Neuronal stem cell (in vitro differentiated cells): ENCODE measurements around the gene NCK1.

Source experiments
- DNase-seq: peaks from one replicate; pipeline ENCODE4 v3.0.0-alpha.2; 2013; ENCODE audit warnings: low spot score
- H2AFZ ChIP-seq: one replicate; pipeline ENCODE4 v1.6.1; 2013; ENCODE audit warnings: mild to moderate bottlenecking, low read length, inconsistent platforms
- H2AK5ac ChIP-seq: 2 replicates; pipeline ENCODE4 v1.6.1; 2013; ENCODE audit warnings: low read depth, mild to moderate bottlenecking, inconsistent platforms, low read length, moderate library complexity, mixed read lengths
- H2BK120ac ChIP-seq: 2 replicates; pipeline ENCODE4 v1.6.1; 2013; ENCODE audit warnings: low read depth, mild to moderate bottlenecking, inconsistent platforms, low read length, moderate library complexity, mixed read lengths
- H2BK12ac ChIP-seq: one replicate; pipeline ENCODE4 v1.6.1; 2013; ENCODE audit warnings: low read length, inconsistent platforms
- H2BK15ac ChIP-seq: 2 replicates; pipeline ENCODE4 v1.6.1; 2013; ENCODE audit warnings: mild to moderate bottlenecking, low read length, inconsistent platforms, mixed read lengths
- H2BK5ac ChIP-seq: one replicate; pipeline ENCODE4 v1.6.1; 2013; ENCODE audit warnings: inconsistent platforms, mild to moderate bottlenecking, low read length, moderate library complexity
- H3K14ac ChIP-seq: one replicate; pipeline ENCODE4 v1.6.1; 2013; ENCODE audit warnings: low read length, inconsistent platforms
- H3K18ac ChIP-seq: 2 replicates; pipeline ENCODE4 v1.6.1; 2013; ENCODE audit warnings: low read length, inconsistent platforms
- H3K23ac ChIP-seq: 2 replicates; pipeline ENCODE4 v1.6.1; 2013; ENCODE audit warnings: low read depth, mild to moderate bottlenecking, mixed read lengths, low read length, inconsistent platforms; ENCODE audit not compliant: poor library complexity
- H3K27ac ChIP-seq: replicated peaks from 3 replicates; pipeline ENCODE4 v1.5.1; 2013; ENCODE audit warnings: low read length, inconsistent platforms
- H3K27me3 ChIP-seq, 3 experiments: 2 replicates each; pipeline ENCODE4 v1.6.1; 2013; ENCODE audit warnings: low read length in 3 of 3, mild to moderate bottlenecking in 2 of 3, inconsistent platforms in 1 of 3, low read depth in 1 of 3, mixed read lengths in 1 of 3, moderate library complexity in 1 of 3; ENCODE audit not compliant: control insufficient read depth in 3 of 3, insufficient read depth in 3 of 3
- H3K36me3 ChIP-seq, 2 donors: replicated peaks in 1 of 2; 2 replicates each; pipeline ENCODE4 v1.6.1; 2013; ENCODE audit warnings: low read length in 2 of 2; ENCODE audit not compliant: control insufficient read depth in 2 of 2, insufficient read depth in 2 of 2
- H3K4ac ChIP-seq: 2 replicates; pipeline ENCODE4 v1.6.1; 2013; ENCODE audit warnings: inconsistent platforms, mild to moderate bottlenecking, low read length, moderate library complexity
- H3K4me1 ChIP-seq, 2 donors: 1 replicate in 1 of 2; 2 replicates in 1 of 2; pipeline ENCODE4 v1.6.1; 2013; ENCODE audit warnings: low read length in 2 of 2, low read depth in 1 of 2; ENCODE audit not compliant: control insufficient read depth in 2 of 2, insufficient read depth in 1 of 2
- H3K4me2 ChIP-seq: one replicate; pipeline ENCODE4 v1.6.1; 2013; ENCODE audit warnings: mild to moderate bottlenecking, low read length, inconsistent platforms; ENCODE audit not compliant: insufficient read depth, poor library complexity, severe bottlenecking
- H3K4me3 ChIP-seq, 2 donors: 2 replicates each; pipeline ENCODE4 v1.5.1; 2013; ENCODE audit warnings: low read length in 2 of 2, mild to moderate bottlenecking in 2 of 2, inconsistent platforms in 1 of 2, moderate library complexity in 1 of 2
- H3K79me1 ChIP-seq: one replicate; pipeline ENCODE4 v1.6.1; 2013; ENCODE audit warnings: low read depth, mild to moderate bottlenecking, inconsistent platforms, low read length, moderate library complexity
- H3K9ac ChIP-seq: one replicate; pipeline ENCODE4 v1.6.1; 2013; ENCODE audit warnings: mild to moderate bottlenecking, low read depth, low read length, inconsistent platforms; ENCODE audit not compliant: poor library complexity
- H3K9me3 ChIP-seq, 2 donors: replicated peaks in 1 of 2; 2 replicates each; pipeline versions ENCODE3 to v1.6.1; 2013; ENCODE audit warnings: low read length in 2 of 2, mild to moderate bottlenecking in 2 of 2, inconsistent platforms in 1 of 2, low read depth in 1 of 2, mixed read lengths in 1 of 2, moderate library complexity in 1 of 2; ENCODE audit not compliant: control insufficient read depth in 2 of 2, insufficient read depth in 1 of 2
- H4K8ac ChIP-seq: one replicate; pipeline ENCODE4 v1.6.1; 2013; ENCODE audit warnings: low read depth, mild to moderate bottlenecking, inconsistent platforms, low read length, moderate library complexity
- H4K91ac ChIP-seq: one replicate; pipeline ENCODE4 v1.6.1; 2013; ENCODE audit warnings: low read length, low read depth, mild to moderate bottlenecking, inconsistent platforms; ENCODE audit not compliant: poor library complexity
- WGBS, 2 donors: extraction: QIAGEN DNeasy Blood & Tissue Kit; methylation state at CpG; one replicate each; pipeline ENCODE4 v1.1.7; 2013; ENCODE audit warnings: missing lambda C conversion rate in 2 of 2, mixed read lengths in 1 of 2; ENCODE audit not compliant: insufficient read length in 2 of 2, insufficient replicate concordance in 1 of 2; ENCODE audit errors: extremely low coverage in 2 of 2; 5-methylcytosine and 5-hydroxymethylcytosine counted together

NCK1 gene

GRCh38 chr3:136979684-136980083 is 117.7 kb downstream of the NCK1 start:
- Histone ChIP-seq H3K14ac (no peak overlapping the region), H4K91ac (no peak overlapping the region), H2BK15ac (no peak overlapping the region), H2BK5ac (no peak overlapping the region), H2BK120ac (no peak overlapping the region), H3K4ac (no peak overlapping the region), H2AFZ (no peak overlapping the region), H3K79me1 (peaks cover 2% of the 10 kb centered on the region), H3K4me3 (no peak overlapping the region), H4K8ac (no peak overlapping the region), H3K4me1 (no peaks in the 10 kb centered on the region), H3K27ac (no peak overlapping the region), H3K23ac (no peak overlapping the region), H3K9ac (no peak overlapping the region), H3K9me3 (peaks cover 0 to 2% of the 10 kb centered on the region in 2 donors), H2AK5ac (no peak overlapping the region), H3K4me2 (no peak overlapping the region), H2BK12ac (no peak overlapping the region), H3K27me3 (no peaks in the 10 kb centered on the region), H3K18ac (no peak overlapping the region), H3K36me3 (no peaks in the 10 kb centered on the region)
- DNase-seq, result no peak
- WGBS, 2 donors, result no CpG with 5 or more reads among the region's 3 CpGs

- Histone ChIP-seq H3K4me1 (no peaks in the 10 kb centered on the region), H2BK15ac (no peak overlapping the region), H2BK5ac (no peak overlapping the region), H3K9me3 (peaks cover 0 to 2% of the 10 kb centered on the region in 2 donors), H2AK5ac (no peak overlapping the region), H3K79me1 (no peaks in the 10 kb centered on the region), H2BK120ac (no peak overlapping the region), H4K91ac (no peak overlapping the region), H2BK12ac (no peak overlapping the region), H4K8ac (no peak overlapping the region), H3K27ac (no peak overlapping the region), H3K18ac (no peak overlapping the region), H3K9ac (no peak overlapping the region), H2AFZ (no peak overlapping the region), H3K36me3 (no peaks in the 10 kb centered on the region), H3K14ac (no peak overlapping the region), H3K4ac (no peak overlapping the region), H3K23ac (no peak overlapping the region), H3K4me2 (no peak overlapping the region), H3K27me3 (no peaks in the 10 kb centered on the region), H3K4me3 (no peak overlapping the region)
- no peak for DNase-seq
- no CpG with 5 or more reads among the region's 5 CpGs for WGBS, 2 donors
Observed at GRCh38 chr3:136982033-136982432, 120.0 kb downstream of the NCK1 start.

- H2AK5ac ChIP-seq, result no peak overlapping the region
- H2BK12ac ChIP-seq, result no peak overlapping the region
- no peak overlapping the region for H3K14ac ChIP-seq
- H2BK5ac ChIP-seq, result no peak overlapping the region
- H4K8ac ChIP-seq, result no peak overlapping the region
- H3K23ac ChIP-seq, result no peak overlapping the region
- H3K9ac ChIP-seq, result no peak overlapping the region
- H3K4me3 ChIP-seq, result no peak overlapping the region
- no peak overlapping the region for H3K18ac ChIP-seq
- H2BK15ac ChIP-seq, result no peak overlapping the region
- no peaks in the 10 kb centered on the region for H3K4me1 ChIP-seq
- H3K27me3 ChIP-seq, result no peaks in the 10 kb centered on the region
- peaks cover 0 to 2% of the 10 kb centered on the region in 2 donors for H3K9me3 ChIP-seq
- H3K4me2 ChIP-seq, result no peak overlapping the region
- no peaks in the 10 kb centered on the region for H3K36me3 ChIP-seq
- H3K79me1 ChIP-seq, result no peaks in the 10 kb centered on the region
- DNase-seq, result no peak
- no peak overlapping the region for H4K91ac ChIP-seq
- no peak overlapping the region for H3K27ac ChIP-seq
- no CpG with 5 or more reads among the region's 4 CpGs for WGBS, 2 donors
- no peak overlapping the region for H2BK120ac ChIP-seq
- no peak overlapping the region for H3K4ac ChIP-seq
- H2AFZ ChIP-seq, result no peak overlapping the region
Observed at GRCh38 chr3:136982520-136983138, 120.6 kb downstream of the NCK1 start.

GRCh38 chr3:136984837-136985236 is 122.8 kb downstream of the NCK1 start:
- Histone ChIP-seq H2BK5ac (no peak overlapping the region), H2BK120ac (no peak overlapping the region), H2BK12ac (no peak overlapping the region), H3K9me3 (peaks cover 4 to 6% of the 10 kb centered on the region in 2 donors), H2AK5ac (no peak overlapping the region), H4K91ac (no peak overlapping the region), H3K4me2 (no peak overlapping the region), H2AFZ (no peak overlapping the region), H3K27ac (no peak overlapping the region), H3K9ac (no peak overlapping the region), H2BK15ac (no peak overlapping the region), H3K79me1 (no peaks in the 10 kb centered on the region), H3K14ac (no peak overlapping the region), H4K8ac (no peak overlapping the region), H3K36me3 (no peaks in the 10 kb centered on the region), H3K4ac (no peak overlapping the region), H3K18ac (no peak overlapping the region), H3K4me1 (no peaks in the 10 kb centered on the region), H3K23ac (no peak overlapping the region), H3K27me3 (no peaks in the 10 kb centered on the region), H3K4me3 (no peak overlapping the region)
- DNase-seq, result no peak
- no CpG with 5 or more reads among the region's 3 CpGs for WGBS, 2 donors
